CD4-positive, alpha-beta T cell treated with Interleukin-1 beta for 1 hour (primary cell): ENCODE data around the gene CDH22.

Experiments
- DNase-seq, 2 donors: peaks; one replicate each; pipeline ENCODE4 v3.0.0-alpha.2; 2020 to 2022

The CDH22 gene

GRCh38 chr20:46265539-46265938 is 42.8 kb downstream of the CDH22 start:
- no peak for DNase-seq

- no peak for DNase-seq
Observed at GRCh38 chr20:46264391-46265266, 43.7 kb downstream of the CDH22 start.

GRCh38 chr20:46261456-46262253 is 46.6 kb downstream of the CDH22 start:
- no peak for DNase-seq

- no peak for DNase-seq
Observed at GRCh38 chr20:46260936-46261454, 47.3 kb downstream of the CDH22 start.

- DNase-seq, result no peak
Observed at GRCh38 chr20:46260480-46260879, 47.8 kb downstream of the CDH22 start.

GRCh38 chr20:46259260-46259859 is 48.9 kb downstream of the CDH22 start:
- DNase-seq, result no peak

GRCh38 chr20:46257887-46258286 is 50.4 kb downstream of the CDH22 start:
- no peak for DNase-seq

- no peak for DNase-seq
Observed at GRCh38 chr20:46256293-46256692, 52.0 kb downstream of the CDH22 start.

GRCh38 chr20:46255440-46256104 is 52.7 kb downstream of the CDH22 start:
- DNase-seq, result no peak

GRCh38 chr20:46253391-46253790 is 54.9 kb downstream of the CDH22 start:
- DNase-seq, result no peak

- no peak for DNase-seq
Observed at GRCh38 chr20:46252352-46253091, 55.8 kb downstream of the CDH22 start.

GRCh38 chr20:46251211-46251673 is 57.1 kb downstream of the CDH22 start:
- DNase-seq, result no peak

GRCh38 chr20:46250772-46251171 is 57.5 kb downstream of the CDH22 start:
- no peak for DNase-seq

GRCh38 chr20:46249671-46250070 is 58.6 kb downstream of the CDH22 start:
- no peak for DNase-seq

- no peak for DNase-seq
Observed at GRCh38 chr20:46246559-46246958, 61.7 kb downstream of the CDH22 start.

GRCh38 chr20:46243707-46244628 is 64.3 kb downstream of the CDH22 start:
- DNase-seq, result no peak

GRCh38 chr20:46242390-46242789 is 65.9 kb downstream of the CDH22 start:
- no peak for DNase-seq

- no peak for DNase-seq
Observed at GRCh38 chr20:46240881-46241280, 67.4 kb downstream of the CDH22 start.

- no peak for DNase-seq
Observed at GRCh38 chr20:46240065-46240464, 68.2 kb downstream of the CDH22 start.

- no peak for DNase-seq
Observed at GRCh38 chr20:46237736-46238135, 70.6 kb downstream of the CDH22 start.

GRCh38 chr20:46237227-46237626 is 71.1 kb downstream of the CDH22 start:
- DNase-seq, result no peak
